ENCODE data around the gene SCARB1.
A peak's percentile ranks its signal among the peaks of the same experiment; 100 is the strongest.
"Not testable (repeated sequence)": the region's sequence is repeated elsewhere in the genome, so short reads cannot be mapped to it uniquely, and the experiment has no call there.

Gene SCARB1, protein sequence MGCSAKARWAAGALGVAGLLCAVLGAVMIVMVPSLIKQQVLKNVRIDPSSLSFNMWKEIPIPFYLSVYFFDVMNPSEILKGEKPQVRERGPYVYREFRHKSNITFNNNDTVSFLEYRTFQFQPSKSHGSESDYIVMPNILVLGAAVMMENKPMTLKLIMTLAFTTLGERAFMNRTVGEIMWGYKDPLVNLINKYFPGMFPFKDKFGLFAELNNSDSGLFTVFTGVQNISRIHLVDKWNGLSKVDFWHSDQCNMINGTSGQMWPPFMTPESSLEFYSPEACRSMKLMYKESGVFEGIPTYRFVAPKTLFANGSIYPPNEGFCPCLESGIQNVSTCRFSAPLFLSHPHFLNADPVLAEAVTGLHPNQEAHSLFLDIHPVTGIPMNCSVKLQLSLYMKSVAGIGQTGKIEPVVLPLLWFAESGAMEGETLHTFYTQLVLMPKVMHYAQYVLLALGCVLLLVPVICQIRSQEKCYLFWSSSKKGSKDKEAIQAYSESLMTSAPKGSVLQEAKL

DNA sequence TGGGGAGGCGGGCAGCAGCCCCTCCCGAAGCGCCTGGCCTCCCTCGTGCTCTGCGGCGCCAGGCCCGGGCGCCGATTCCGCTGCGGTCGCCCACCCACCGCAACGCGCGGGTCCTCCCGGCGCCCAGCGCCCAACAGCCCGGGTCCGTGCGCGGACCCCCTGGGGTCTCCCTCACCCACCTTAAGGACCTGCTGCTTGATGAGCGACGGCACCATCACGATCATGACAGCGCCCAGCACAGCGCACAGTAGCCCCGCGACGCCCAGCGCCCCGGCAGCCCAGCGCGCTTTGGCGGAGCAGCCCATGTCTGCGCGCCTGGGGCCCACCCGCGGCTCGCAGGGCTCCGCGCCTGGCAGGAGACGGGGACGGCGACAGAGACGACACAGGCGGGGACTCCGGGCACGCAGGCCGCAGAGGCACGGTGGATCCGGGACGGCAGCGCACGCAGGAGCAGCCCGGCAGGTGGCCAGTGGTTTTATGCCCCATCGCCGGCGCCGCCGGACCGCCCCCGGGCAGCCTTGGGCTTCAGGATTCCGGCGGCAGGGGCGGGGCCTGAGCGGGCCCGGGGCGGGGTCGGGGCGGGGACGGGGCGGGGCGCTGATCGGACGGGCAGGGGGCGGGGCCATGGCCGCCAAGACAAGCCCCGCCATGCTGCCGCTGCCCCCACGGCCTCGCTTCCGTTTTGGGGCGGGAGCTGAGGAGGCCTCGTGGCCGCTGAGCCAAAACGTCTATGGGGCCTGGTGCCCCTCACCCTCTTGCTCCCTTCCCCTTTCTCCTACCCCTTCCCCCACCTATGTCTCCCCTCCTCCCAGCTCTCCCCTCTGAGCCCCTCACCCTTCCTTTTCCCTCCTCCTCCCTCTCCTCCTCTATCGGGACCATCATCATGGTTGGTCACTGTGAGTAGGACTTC is at the start of gene SCARB1:
TSS of gene SCARB1 (minus strand) at position 449 of the 910 bp plus-strand sequence. CDS start at position 305, 144 bp downstream.
- DNase-seq = peak; percentile 78

DNA sequence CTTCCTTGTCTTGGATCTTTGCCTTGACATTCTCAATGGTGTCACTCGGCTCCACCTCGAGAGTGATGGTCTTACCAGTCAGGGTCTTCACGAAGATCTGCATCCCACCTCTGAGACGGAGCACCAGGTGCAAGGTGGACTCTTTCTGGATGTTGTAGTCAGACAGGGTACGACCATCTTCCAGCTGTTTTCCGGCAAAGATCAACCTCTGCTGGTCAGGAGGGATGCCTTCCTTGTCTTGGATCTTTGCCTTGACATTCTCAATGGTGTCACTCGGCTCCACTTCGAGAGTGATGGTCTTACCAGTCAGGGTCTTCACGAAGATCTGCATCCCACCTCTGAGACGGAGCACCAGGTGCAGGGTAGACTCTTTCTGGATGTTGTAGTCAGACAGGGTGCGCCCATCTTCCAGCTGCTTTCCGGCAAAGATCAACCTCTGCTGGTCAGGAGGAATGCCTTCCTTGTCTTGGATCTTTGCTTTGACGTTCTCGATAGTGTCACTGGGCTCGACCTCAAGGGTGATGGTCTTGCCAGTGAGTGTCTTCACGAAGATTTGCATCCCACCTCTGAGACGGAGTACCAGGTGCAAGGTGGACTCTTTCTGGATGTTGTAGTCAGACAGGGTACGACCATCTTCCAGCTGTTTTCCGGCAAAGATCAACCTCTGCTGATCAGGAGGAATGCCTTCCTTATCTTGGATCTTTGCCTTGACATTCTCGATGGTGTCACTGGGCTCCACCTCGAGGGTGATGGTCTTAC is 49.0 kb upstream of the SCARB1 start:
- DNase-seq = not testable (repeated sequence)

DNA sequence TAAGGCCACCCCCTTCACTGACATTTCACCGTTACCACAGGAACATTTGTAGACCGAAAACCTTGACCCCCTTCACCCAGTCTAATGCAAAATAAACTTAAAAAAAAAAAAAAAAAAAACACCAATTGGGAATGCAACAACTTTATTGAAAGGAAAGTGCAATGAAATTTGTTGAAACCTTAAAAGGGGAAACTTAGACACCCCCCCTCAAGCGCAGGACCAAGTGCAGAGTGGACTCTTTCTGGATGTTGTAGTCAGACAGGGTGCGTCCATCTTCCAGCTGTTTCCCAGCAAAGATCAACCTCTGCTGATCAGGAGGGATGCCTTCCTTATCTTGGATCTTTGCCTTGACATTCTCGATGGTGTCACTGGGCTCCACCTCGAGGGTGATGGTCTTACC is 47.9 kb upstream of the SCARB1 start:
- not testable (repeated sequence) for DNase-seq

DNA sequence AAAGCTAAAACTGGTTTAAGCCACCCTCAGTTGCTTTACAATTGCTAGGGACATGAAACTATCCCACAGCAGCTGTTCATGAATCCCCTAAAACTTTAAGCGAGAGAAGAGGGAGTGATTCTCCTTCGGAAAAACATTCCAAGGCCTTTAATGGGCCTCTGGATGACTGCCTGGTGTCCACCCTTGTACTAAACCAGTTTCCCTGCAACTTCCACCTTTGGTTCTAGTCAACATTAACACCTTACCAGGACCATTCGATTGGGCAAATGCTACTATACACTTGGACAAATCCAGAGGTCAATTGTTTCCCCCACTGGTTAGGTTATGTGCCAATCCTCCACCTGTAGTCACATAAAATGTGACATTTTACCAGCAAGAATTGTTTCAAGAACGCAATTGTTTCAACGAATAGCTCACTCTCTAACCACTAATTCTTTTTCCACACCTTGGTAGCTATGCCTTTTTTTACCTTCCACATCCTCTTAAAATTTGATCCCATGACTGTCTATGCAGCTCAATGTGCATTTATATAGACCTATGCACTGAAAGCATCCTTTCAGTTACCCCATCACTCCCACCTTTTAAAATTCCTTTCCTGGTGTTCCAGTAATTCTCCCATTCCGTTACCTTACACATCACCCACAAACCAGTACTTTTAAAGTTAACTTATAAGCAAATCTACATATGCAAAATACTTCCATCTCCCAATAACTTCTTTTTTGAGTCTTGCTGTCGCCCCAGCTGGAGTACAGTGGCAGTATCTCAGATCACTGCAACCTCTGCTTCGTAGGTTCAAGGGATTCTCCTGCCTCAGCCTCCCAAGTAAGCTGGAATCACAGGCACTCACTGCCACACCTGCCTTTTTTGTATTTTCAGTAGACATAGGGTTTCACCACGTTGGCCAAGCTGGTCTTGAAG is 47.2 kb upstream of the SCARB1 start:
- DNase-seq = no peak

DNA sequence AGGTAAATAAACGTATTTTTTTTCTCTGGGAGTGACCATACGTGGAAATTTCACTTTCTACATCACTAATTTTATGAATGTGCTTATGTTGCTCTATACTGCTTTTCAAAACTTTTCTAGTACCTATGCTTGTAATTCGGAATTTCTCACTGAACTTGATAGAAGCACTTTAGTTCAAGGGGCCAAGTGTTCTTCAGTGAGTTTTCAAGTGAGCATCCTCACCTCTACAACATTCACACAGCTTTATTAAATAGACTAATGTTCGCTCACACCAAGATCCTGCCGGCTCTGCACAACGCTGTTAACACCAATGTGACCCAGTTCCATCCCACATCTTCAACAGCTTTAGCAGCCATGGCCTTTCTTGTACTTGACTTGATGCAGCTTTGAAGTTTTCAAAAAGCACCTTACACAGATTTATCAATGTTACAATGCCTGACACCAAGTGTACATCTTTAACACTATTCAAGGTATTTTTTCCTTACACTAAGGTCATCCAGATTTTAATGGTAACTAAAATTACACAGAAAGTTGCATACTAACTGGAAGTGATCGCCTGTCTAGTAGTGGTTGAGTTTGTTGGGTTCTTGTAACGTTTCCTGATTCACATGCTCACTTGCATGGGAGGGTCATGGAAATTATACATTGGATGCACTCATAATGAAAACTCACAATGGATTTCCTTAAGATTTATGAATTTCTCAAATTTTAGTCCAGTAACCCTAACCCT is 46.3 kb upstream of the SCARB1 start:
- DNase-seq = no peak

DNA sequence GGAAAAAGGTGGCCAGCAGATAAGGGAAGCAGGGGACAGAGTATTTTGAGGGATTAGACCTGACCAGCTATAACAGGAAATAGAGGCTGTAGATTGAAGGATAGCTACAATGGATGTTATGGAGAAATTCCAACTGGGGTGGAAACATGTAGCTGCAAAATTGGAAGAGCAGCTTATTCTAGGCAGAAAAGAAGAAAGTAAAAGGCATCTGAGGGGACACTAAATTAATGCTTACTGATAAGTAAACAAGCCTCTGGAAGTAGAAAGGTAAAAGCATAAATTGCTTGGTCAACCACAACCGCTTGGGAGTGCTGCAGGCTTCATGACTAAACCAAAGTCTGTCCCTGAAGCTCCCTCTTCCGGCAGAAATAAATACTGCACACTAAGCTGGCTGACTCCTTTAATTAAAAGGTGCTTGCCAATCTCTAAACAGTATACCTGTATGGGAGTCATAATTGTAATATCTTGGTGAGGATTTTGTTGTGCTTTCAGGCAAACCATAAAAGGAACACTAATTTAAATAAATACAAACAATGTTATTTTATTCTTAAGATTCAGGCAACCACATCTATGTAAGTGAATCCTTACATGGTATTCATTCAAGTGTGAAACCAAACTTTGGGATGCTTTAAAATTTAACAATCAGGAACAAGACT is 43.1 kb upstream of the SCARB1 start:
- DNase-seq = no peak

DNA sequence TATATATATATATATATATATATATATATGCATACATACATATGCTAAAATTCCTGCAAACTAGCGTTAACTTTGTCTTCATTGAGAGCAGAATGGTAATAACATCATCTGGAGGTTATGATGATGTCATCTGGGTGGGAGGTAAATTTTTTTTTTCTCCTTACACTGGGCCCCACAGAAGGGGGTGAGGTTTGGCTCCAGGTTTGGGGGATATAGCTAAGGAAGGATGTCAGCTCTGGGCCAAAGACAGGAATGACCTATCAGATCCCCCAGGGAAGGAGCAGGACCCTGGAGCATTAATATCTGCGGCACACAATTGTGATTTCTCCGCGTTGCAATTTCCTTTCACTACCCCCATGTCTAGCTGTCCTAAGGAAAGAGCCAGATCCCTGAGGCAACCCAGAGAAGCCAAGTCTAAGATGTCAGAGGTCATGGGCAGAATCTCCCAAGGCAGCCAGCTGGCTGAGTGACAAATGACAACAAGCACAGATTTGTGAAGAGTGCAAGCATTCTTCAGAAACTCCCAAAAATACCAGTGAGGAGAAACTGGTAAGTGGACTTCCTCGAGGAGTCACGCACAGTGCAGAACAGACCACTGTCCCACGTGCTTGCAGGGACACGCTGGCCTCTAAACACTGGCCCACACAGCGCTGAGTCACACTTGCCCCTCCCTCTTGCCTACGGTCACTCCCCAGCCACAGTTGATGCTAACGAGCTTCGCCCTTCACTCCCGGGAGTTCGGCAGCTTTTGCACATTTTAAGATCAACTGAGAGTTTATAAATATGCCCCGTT is 40.8 kb upstream of the SCARB1 start:
- DNase-seq = no peak

DNA sequence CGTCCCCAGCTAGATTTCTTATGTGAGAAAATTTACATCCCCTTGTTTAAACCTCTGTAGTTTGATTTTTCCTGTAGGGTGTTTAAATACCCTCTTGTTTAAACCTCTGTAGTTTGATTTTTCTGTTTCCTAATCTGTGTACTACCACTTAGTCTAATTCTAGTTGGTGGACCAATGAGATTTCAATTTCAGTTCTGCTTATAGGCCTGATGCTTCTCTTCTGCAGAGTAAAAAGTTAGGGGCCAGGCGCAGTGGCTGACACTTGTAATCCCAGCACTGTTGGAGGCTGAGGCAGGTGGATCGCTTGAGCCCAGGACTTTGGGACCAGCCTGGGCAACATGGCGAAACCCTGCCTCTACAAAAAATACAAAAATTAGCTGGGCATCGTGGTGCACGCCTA is 39.3 kb upstream of the SCARB1 start:
- DNase-seq = no peak

DNA sequence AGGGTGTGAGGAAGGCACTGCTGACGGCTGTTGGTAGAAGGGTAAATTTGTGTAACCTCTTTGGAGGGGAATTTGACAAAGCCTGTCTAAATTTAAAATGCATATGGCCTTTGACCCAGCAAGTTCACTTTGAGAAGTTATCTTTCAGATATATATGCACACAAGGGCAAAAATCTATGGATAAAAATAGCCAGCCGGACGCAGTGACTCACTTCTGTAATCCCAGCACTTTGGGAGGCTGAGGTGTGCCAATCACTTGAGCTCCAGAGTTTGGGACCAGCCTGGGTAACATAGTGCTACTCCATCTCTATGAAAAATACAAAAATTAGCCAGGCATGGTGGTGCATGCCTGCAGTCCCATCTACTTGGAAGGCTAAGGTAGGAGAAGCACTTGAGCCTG is 37.3 kb upstream of the SCARB1 start:
- DNase-seq = no peak

DNA sequence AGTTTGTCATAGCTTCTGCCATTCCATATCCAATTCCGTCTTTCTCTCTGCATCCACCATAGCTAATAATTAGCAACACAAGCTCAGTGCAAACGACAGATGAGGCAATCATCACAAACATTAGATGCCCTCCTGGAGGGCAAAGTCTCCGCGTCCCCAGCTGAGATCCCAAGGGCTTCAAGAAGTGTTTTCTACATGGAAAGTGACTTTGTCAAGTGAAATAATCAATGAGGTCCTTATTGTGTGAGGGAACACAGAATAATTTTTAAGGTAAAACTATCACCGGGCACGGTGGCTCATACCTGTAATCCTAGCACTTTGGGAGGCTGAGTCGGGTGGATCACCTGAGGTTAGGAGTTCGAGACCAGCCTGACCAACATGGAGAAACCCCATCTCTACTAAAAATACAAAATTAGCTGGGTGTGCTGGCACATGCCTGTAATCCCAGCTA is 36.7 kb upstream of the SCARB1 start:
- DNase-seq = not testable (repeated sequence)

DNA sequence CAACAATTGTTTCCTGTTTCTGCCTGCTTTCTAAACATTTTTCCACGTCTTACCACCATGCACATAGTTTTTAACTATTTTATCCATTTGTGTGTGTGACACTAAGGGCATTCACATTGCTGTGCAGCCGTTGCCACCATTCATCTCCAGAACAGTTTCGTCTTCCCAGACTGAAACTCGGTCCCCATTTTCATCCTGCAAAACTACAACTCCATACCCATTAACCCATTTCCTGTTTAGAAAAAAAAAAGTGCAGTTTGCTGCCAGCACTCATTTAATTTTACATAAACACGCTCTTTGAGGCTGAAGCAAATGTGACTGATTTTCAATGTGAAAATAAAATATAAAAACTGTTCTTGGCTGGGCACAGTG is 35.2 kb upstream of the SCARB1 start:
- no peak for DNase-seq

DNA sequence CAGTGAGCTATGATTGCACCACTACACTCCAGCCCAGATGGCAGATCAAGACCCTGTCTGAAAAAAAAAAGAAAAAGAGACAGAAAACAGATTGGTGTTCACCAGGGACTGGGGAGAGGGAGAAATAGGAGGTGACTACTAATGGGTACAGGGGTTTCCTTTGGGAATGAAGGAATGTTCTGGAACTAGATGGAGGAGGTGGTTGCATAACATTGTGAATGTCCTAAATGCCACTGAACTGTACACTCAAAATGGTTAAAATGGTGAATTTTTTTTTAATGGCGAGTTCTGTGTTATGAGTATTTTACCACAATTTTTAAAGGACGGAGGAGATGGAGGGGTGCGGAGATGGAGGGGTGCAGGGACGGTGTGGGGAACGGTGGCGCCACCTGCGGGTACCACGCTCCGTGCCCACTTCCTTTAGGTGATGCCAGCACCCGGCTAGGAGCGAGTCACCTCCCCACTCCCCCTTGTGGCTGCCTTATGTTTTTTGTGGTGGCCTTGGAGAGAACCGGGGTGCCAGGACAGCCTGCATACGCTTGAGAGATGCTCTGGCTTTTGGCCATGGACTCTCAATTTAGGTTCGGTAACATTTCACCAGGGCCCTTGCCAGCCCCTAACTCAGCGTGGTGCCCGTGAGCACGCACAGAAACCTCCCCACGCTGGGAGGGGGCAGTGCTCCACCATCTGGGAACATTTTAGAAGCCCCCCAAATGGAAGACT is 34.7 kb upstream of the SCARB1 start:
- DNase-seq = peak; percentile 60

DNA sequence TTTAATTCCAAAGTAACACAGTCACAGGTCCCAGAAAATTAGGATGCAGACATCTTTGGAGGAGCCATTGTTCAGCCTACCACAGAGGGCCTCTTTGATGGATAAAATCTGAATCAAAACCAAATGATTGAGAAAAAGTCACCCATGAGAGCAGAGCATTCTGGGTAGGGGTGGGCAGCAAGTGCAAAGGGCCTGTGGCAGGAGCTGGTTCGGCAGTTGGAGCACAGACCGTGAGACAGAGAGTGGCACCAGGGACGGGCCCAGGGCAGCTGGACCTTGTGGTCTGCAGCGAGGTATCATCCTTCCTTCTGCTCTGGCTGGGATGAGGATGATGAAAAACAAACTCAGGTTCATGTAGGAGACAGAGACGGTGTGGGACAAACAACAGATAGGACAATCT is 32.8 kb upstream of the SCARB1 start:
- no peak for DNase-seq

DNA sequence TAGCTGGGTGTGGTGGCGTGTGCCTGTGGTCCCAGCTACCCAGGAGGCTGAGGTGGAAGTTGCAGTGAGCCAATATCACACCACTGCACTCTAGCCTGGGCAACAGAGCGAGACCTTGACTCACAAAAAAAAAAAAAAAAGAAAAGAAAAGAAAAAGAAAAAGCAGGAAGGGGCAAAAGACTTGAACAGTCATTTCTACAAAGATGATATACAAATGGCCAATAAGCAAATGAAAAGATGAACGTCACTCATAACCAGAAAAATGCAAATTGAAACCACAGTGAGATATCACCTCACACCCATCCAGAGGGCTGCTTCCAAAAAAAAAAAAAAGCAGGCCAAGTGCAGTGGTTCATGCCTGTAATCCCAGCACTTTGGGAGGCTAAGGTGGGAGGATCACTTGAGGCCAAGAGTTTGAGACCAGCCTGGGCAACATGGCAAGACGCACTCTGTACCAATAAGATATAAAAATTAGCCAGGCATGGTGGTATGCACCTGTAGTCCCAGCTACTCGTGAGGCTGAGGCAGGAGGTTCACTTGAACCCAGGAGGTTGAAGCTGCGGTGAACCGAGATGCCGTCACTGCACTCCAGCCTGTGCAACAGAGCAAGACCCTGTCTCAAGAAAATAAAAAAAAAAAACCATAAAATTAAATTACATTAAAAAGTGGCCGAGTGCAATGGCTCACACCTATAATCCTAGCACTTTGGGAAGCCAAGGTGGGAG is 30.3 kb upstream of the SCARB1 start:
- no peak for DNase-seq

DNA sequence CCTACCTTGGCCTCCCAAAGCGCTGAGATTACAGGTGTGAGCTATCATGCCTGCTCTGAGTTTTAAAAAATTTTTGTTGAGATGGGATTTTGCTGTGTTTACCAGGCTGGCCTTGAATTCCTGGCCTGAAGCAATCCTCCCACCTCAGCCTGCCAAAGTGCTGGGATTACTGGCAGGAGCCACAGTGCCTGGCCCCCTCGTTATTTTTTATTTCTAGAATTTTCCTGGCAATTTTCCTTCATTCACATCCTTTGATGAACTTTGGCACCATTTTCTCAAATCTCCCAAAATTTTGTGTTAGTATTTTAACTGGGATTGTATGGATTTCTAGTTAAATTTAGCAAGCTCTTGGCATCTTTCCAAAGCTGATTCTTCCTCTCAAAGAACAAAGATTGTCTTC is 24.6 kb upstream of the SCARB1 start:
- DNase-seq = no peak

DNA sequence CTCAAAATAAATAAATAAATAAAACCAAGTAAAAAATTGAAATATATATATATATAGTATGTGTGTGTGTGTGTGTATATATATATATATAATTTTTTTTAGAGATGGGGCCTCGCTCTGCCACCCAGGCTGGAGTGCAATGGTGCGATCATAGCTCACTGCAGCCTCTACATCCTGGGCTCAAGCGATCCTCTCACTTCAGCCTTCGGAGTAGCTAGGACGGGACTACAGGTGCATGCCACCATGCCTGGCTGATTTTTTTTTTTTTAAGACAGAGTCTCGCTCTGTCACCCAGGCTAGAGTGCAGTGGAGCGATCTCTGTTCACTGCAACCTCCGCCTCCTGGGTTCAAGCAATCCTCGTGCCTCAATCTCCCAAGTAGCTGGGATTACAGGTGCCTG is 24.1 kb upstream of the SCARB1 start:
- DNase-seq = not testable (repeated sequence)

DNA sequence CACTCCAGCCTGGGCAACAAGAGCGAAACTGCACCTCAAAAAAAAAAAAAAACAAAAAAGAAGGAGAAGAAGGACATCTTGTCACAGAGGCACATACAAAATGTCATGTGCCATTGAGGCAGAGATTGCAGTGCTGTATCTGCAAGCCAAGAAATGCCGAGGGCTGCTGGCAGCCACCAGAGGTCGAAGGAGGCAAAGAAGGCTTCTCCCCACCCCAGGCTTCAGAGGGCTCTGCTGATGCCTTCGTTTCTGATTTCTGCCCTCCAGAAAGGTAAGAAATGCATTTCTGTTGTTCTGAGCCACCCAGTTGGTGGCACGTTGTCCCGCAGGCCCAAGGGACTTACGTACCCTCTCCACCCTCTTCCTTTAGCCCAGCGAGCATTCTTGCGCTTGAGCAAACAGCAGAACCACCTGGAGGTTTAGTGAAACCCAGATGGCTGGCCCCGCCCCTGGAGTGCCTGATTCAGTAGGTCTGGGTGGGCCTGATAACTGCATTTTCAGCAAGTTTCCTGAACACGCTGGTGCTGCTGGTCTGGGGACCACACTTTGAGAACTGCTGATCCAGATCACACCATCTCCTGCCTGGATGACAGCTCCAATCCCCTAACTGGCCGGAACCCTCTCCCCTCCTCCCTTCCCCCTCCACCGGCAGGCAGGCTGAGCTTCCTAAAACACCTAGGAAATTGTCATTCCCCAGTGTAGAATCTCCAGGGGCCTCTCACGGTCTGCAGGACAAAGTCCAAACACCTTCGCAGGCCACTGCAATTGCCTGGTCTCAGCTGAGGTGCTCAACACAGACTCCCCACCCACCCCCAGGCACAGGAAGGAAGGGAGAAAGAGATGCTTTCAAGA is 21.1 kb upstream of the SCARB1 start:
- DNase-seq = peak; percentile 29
